Keratinocyte (primary cell): ENCODE results near the gene NPAP1. TPM values are rescaled to one million over a fixed set of nuclear protein-coding genes. Genes with fewer than 3 reads are reported as not detected.

Experiments
- DNase-seq: peaks from one replicate; pipeline ENCODE4 v3.0.0-alpha.2; 2011; ENCODE audit warnings: low read depth, missing footprints, low spot score
- FAIRE-seq: peaks from 2 replicates; lab custom pipeline; 2011; peaks lifted over from hg19 to GRCh38; lab: Jason Lieb, UNC
- H2AFZ ChIP-seq: 2 replicates; pipeline ENCODE4 v1.6.0; 2012; ENCODE audit warnings: low read length, control low read depth, inconsistent platforms; ENCODE audit not compliant: control insufficient read depth
- H3K27ac ChIP-seq: 2 replicates; pipeline ENCODE4 v1.5.1; 2011; ENCODE audit warnings: low read length; ENCODE audit not compliant: control insufficient read depth, insufficient read depth
- H3K27me3 ChIP-seq: 3 replicates; pipeline ENCODE4 v1.6.0; 2011; ENCODE audit warnings: low read length; ENCODE audit not compliant: control insufficient read depth, insufficient read depth; ENCODE audit errors: extremely low read depth
- H3K36me3 ChIP-seq, 2 experiments: 2 replicates in 1 of 2; 3 replicates in 1 of 2; pipeline ENCODE4 v1.5.1; 2011; ENCODE audit warnings: low read length in 2 of 2, mild to moderate bottlenecking in 1 of 2; ENCODE audit not compliant: control insufficient read depth in 2 of 2, insufficient read depth in 2 of 2; ENCODE audit errors: extremely low read depth in 1 of 2
- H3K4me1 ChIP-seq: 3 replicates; pipeline ENCODE4 v1.5.1; 2011; ENCODE audit warnings: low read length; ENCODE audit not compliant: control insufficient read depth, insufficient read depth; ENCODE audit errors: extremely low read depth
- H3K4me2 ChIP-seq: 3 replicates; pipeline ENCODE4 v1.6.0; 2011; ENCODE audit warnings: low read depth, low read length; ENCODE audit not compliant: control insufficient read depth, insufficient read depth; ENCODE audit errors: extremely low read depth
- H3K4me3 ChIP-seq, 3 experiments: fragments of 200-600 bp in 1 of 3; sonication (generic) in 1 of 3; 2 replicates in 2 of 3; 3 replicates in 1 of 3; pipeline ENCODE4 v1.5.1; 2011 to 2016; ENCODE audit warnings: low read length in 3 of 3, mild to moderate bottlenecking in 3 of 3, control low read depth in 2 of 3, inconsistent platforms in 1 of 3, low read depth in 1 of 3, mixed read lengths in 1 of 3, mixed run types in 1 of 3, moderate library complexity in 1 of 3; ENCODE audit not compliant: control insufficient read depth in 2 of 3, insufficient read depth in 2 of 3; ENCODE audit errors: extremely low read depth in 1 of 3
- H3K79me2 ChIP-seq: 2 replicates; pipeline ENCODE4 v1.6.0; 2012; ENCODE audit warnings: low read length; ENCODE audit not compliant: control insufficient read depth, insufficient read depth
- H3K9ac ChIP-seq: 3 replicates; pipeline ENCODE4 v1.6.0; 2011; ENCODE audit warnings: low read length; ENCODE audit not compliant: control insufficient read depth, insufficient read depth; ENCODE audit errors: extremely low read depth
- H3K9me1 ChIP-seq: 3 replicates; pipeline ENCODE4 v1.6.0; 2011; ENCODE audit warnings: low read length; ENCODE audit not compliant: control insufficient read depth, insufficient read depth; ENCODE audit errors: extremely low read depth
- H3K9me3 ChIP-seq: 2 replicates; pipeline ENCODE4 v1.5.1; 2012; ENCODE audit warnings: low read depth, low read length; ENCODE audit not compliant: control insufficient read depth
- H4K20me1 ChIP-seq: 3 replicates; pipeline ENCODE4 v1.6.0; 2011; ENCODE audit warnings: low read length; ENCODE audit not compliant: control insufficient read depth, insufficient read depth; ENCODE audit errors: extremely low read depth
- EZH2 ChIP-seq: IDR thresholded peaks from one replicate; pipeline ENCODE4 v1.6.1; 2012; ENCODE audit warnings: inconsistent platforms, mild to moderate bottlenecking, low read length, moderate library complexity
- dilution Hi-C: fragments of 300-500 bp; cut with MboI; formaldehyde crosslinking; loops from one replicate; pipeline ENCODE4 v1.7.0; 2020; ENCODE audit warnings: low sequenced_read_pairs; ENCODE audit not compliant: extremely low pct_ligation_motif_present
- polyA plus RNA-seq, 5 experiments: library from polyadenylated mRNA; depleted of rRNA in 3 of 5; stranded (reverse) in 3 of 5; stranded (forward) in 1 of 5; unstranded in 1 of 5; fragments of >200 nt; gene quantifications; 1 replicate in 1 of 5; 2 replicates in 3 of 5; 3 replicates in 1 of 5; pipeline versions ENCODE4 v1.2.1 to v1.2.3, GENCODE V29; 2011 to 2012; ENCODE audit warnings: missing spikeins in 2 of 5, low read depth in 1 of 5, low replicate concordance in 1 of 5
- TF ChIP-seq, protein P1 (sequence below), 3 experiments: IDR thresholded peaks in 1 of 3; conservative IDR thresholded peaks in 1 of 3; optimal IDR thresholded peaks in 1 of 3; 2 replicates in 2 of 3; 3 replicates in 1 of 3; pipeline versions ENCODE3 to v1.5.1; 2011; ENCODE audit warnings: low read length in 3 of 3, mild to moderate bottlenecking in 3 of 3, moderate library complexity in 2 of 3, control low read depth in 1 of 3, inconsistent platforms in 1 of 3; ENCODE audit not compliant: insufficient read depth in 2 of 3; ENCODE audit errors: extremely low read depth in 1 of 3

Gene NPAP1
- polyA plus RNA-seq, 1 donor (not counting 4 experiments of a cell fraction or from before 2014, with no cell fraction given), result not detected

DNA sequence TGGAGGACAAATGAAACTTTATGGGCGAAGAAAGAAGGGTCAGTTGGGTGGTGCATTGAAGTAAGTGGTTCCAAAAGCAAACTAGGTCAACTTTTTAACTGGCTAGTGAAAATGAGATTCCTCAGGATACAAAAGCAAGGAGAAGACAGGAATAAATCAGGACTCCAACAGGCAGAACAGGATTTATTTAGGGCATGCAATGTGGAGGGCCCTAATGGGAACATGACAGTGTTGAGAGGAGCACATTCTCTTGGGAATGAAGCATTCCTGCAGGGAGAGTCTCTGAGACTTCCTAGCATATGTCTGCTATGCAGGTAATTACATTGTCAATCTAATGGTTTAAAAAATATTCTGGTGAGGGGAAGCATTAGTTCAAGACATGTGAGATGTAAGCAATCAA is 8.7 kb downstream of the NPAP1 start:
- Histone ChIP-seq H3K27me3 (no peaks in the 10 kb centered on the region), H3K4me1 (no peaks in the 10 kb centered on the region), H3K9me3 (peaks cover 2% of the 10 kb centered on the region), H3K27ac (no peak overlapping the region), H3K79me2 (no peaks in the 10 kb centered on the region), H4K20me1 (no peaks in the 10 kb centered on the region), H3K9me1 (no peaks in the 10 kb centered on the region), H3K4me2 (no peak overlapping the region), H3K36me3 (no peaks in the 10 kb centered on the region), H3K4me3 (no peak overlapping the region), H3K9ac (no peak overlapping the region), H2AFZ (no peak overlapping the region)
- no peak for TF ChIP-seq EZH2
- TF ChIP-seq, protein P1, sequence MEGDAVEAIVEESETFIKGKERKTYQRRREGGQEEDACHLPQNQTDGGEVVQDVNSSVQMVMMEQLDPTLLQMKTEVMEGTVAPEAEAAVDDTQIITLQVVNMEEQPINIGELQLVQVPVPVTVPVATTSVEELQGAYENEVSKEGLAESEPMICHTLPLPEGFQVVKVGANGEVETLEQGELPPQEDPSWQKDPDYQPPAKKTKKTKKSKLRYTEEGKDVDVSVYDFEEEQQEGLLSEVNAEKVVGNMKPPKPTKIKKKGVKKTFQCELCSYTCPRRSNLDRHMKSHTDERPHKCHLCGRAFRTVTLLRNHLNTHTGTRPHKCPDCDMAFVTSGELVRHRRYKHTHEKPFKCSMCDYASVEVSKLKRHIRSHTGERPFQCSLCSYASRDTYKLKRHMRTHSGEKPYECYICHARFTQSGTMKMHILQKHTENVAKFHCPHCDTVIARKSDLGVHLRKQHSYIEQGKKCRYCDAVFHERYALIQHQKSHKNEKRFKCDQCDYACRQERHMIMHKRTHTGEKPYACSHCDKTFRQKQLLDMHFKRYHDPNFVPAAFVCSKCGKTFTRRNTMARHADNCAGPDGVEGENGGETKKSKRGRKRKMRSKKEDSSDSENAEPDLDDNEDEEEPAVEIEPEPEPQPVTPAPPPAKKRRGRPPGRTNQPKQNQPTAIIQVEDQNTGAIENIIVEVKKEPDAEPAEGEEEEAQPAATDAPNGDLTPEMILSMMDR (optimal IDR thresholded peaks at IDR 0.05 in 1 of 3, IDR thresholded peaks at IDR 0.05 in 1 of 3, conservative IDR thresholded peaks at IDR 0.05 in 1 of 3; ENCODE audit: extremely low read depth in 1 of 3, insufficient read depth in 2 of 3, low read length in 3 of 3), result no peak
- FAIRE-seq, result no peak
- no peak for DNase-seq
- dilution Hi-C loops, result no loop called here

DNA sequence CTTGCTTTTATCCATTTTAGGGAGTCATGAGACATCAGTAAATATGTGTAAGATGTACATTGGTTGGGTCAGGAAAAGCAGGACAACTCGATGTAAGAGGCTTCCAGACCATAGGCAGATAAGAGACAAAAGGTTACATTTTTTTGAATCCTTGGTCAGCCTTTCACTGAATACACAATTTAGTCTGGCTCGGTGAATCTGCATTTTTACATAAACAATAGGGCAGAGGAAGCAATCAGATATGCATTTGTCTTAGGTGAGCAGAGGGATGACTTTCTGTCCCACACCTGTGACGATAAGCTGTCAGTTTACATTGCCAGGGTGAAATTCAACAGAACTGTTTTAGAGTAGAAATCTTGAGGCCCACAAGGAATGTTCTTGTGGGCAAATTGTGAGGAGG is 20.6 kb downstream of the NPAP1 start:
- no peaks in the 10 kb centered on the region for H3K79me2 ChIP-seq
- DNase-seq (no peak), FAIRE-seq (no peak)
- H3K9me3 ChIP-seq, result no peaks in the 10 kb centered on the region
- H4K20me1 ChIP-seq, result no peaks in the 10 kb centered on the region
- H3K27me3 ChIP-seq, result no peaks in the 10 kb centered on the region
- H3K4me3 ChIP-seq, result no peak overlapping the region
- H3K4me1 ChIP-seq, result no peaks in the 10 kb centered on the region
- no peak overlapping the region for H3K4me2 ChIP-seq
- H3K9ac ChIP-seq, result no peak overlapping the region
- H2AFZ ChIP-seq, result no peak overlapping the region
- H3K9me1 ChIP-seq, result no peaks in the 10 kb centered on the region
- dilution Hi-C loops, result no loop called here
- TF ChIP-seq EZH2, result no peak
- TF ChIP-seq, protein P1 (optimal IDR thresholded peaks at IDR 0.05 in 1 of 3, IDR thresholded peaks at IDR 0.05 in 1 of 3, conservative IDR thresholded peaks at IDR 0.05 in 1 of 3; ENCODE audit: extremely low read depth in 1 of 3, insufficient read depth in 2 of 3, low read length in 3 of 3), result no peak
- no peak overlapping the region for H3K27ac ChIP-seq
- H3K36me3 ChIP-seq, result no peaks in the 10 kb centered on the region
